SK-N-SH treated with all-trans-retinoic acid at 6 μM for 48 hours (cell line): Measurements from ENCODE around the gene LOXL3.
A peak's percentile ranks its signal among the peaks of the same experiment; 100 is the strongest.

Experiments used
- ATAC-seq: fragments of 200-7000 bp; cut with Tn5 transposase; 3 replicates; pipeline ENCODE4 v1.9.1; 2020; ENCODE audit warnings: mild to moderate bottlenecking, moderate library complexity
- ARNTL ChIP-seq: fragments of 450-650 bp; formaldehyde crosslinking; IDR thresholded peaks from 2 replicates; pipeline ENCODE4 v1.5.0; 2020; ENCODE audit warnings: low read depth, mild to moderate bottlenecking, moderate library complexity, borderline replicate concordance
- BACH2 ChIP-seq: fragments of 250-450 bp; sonication (Bioruptor Pico); IDR thresholded peaks from 2 replicates; pipeline ENCODE4 v1.9.0; 2021; ENCODE audit warnings: mild to moderate bottlenecking, borderline replicate concordance
- CSDC2 ChIP-seq: fragments of 250-450 bp; sonication (Bioruptor Pico); IDR thresholded peaks from 2 replicates; pipeline ENCODE4 v1.5.0; 2020; ENCODE audit warnings: mild to moderate bottlenecking, moderate library complexity
- ESRRG ChIP-seq: fragments of 250-450 bp; sonication (Bioruptor Pico); IDR thresholded peaks from 2 replicates; pipeline ENCODE4 v1.6.1; 2021; ENCODE audit warnings: mild to moderate bottlenecking
- GLIS3 ChIP-seq: fragments of 250-450 bp; sonication (Bioruptor Pico); IDR thresholded peaks from 2 replicates; pipeline ENCODE4 v1.5.0; 2020; ENCODE audit warnings: mild to moderate bottlenecking, moderate library complexity
- ISL1 ChIP-seq: fragments of 250-450 bp; sonication (Bioruptor Pico); IDR thresholded peaks from 2 replicates; pipeline ENCODE4 v2.1.2; 2022; ENCODE audit warnings: mild to moderate bottlenecking, moderate library complexity
- OSR1 ChIP-seq: fragments of 250-450 bp; sonication (Bioruptor Pico); IDR thresholded peaks from 2 replicates; pipeline ENCODE4 v1.8.0; 2022; ENCODE audit warnings: moderate library complexity, mild to moderate bottlenecking, inconsistent platforms
- PPARA ChIP-seq: fragments of 250-450 bp; sonication (Bioruptor Pico); IDR thresholded peaks from 2 replicates; pipeline ENCODE4 v1.5.0; 2020; ENCODE audit warnings: mild to moderate bottlenecking, borderline replicate concordance
- SNAI2 ChIP-seq: fragments of 250-450 bp; sonication (Bioruptor Pico); IDR thresholded peaks from 2 replicates; pipeline ENCODE4 v1.5.0; 2020; ENCODE audit warnings: mild to moderate bottlenecking, moderate library complexity
- TCF4 ChIP-seq: fragments of 250-450 bp; sonication (Bioruptor Pico); IDR thresholded peaks from 2 replicates; pipeline ENCODE4 v1.8.0; 2021; ENCODE audit warnings: mild to moderate bottlenecking, moderate library complexity, borderline replicate concordance
- TOX ChIP-seq: fragments of 250-450 bp; sonication (Bioruptor Pico); IDR thresholded peaks from 2 replicates; pipeline ENCODE4 v1.8.0; 2021; ENCODE audit warnings: mild to moderate bottlenecking, moderate library complexity, borderline replicate concordance
- ZC3H10 ChIP-seq: fragments of 250-450 bp; sonication (Bioruptor Pico); IDR thresholded peaks from 2 replicates; pipeline ENCODE4 v1.5.1; 2021; ENCODE audit warnings: mild to moderate bottlenecking, moderate library complexity
- ZFP3 ChIP-seq: fragments of 250-450 bp; sonication (Bioruptor Pico); IDR thresholded peaks from 2 replicates; pipeline ENCODE4 v1.5.0; 2020; ENCODE audit warnings: mild to moderate bottlenecking, moderate library complexity
- ZFP30 ChIP-seq: fragments of 450-650 bp; formaldehyde crosslinking; IDR thresholded peaks from 2 replicates; pipeline ENCODE4 v1.5.0; 2022; ENCODE audit warnings: mild to moderate bottlenecking, moderate library complexity
- ZNF565 ChIP-seq: fragments of 450-650 bp; formaldehyde crosslinking; conservative IDR thresholded peaks from 2 replicates; pipeline ENCODE4 v1.5.0; 2020; ENCODE audit warnings: low read depth, mild to moderate bottlenecking, moderate library complexity
- ZNF70 ChIP-seq: fragments of 450-650 bp; formaldehyde crosslinking; IDR thresholded peaks from 2 replicates; pipeline ENCODE4 v1.5.0; 2020; ENCODE audit warnings: mild to moderate bottlenecking, moderate library complexity
- ZNF8 ChIP-seq: fragments of 450-650 bp; formaldehyde crosslinking; IDR thresholded peaks from 2 replicates; pipeline ENCODE4 v1.5.0; 2020; ENCODE audit warnings: mild to moderate bottlenecking, moderate library complexity
- TF ChIP-seq, protein P1 (sequence below): fragments of 250-450 bp; sonication (Bioruptor Pico); IDR thresholded peaks from 2 replicates; pipeline ENCODE4 v1.8.0; 2020; ENCODE audit warnings: mild to moderate bottlenecking, moderate library complexity, borderline replicate concordance
- TF ChIP-seq, protein P2 (sequence below): fragments of 250-450 bp; sonication (Bioruptor Pico); IDR thresholded peaks from 2 replicates; pipeline ENCODE4 v1.8.0; 2021; ENCODE audit warnings: low read depth, mild to moderate bottlenecking, moderate library complexity, borderline replicate concordance
- TF ChIP-seq, protein P3 (sequence below): fragments of 250-450 bp; sonication (Bioruptor Pico); IDR thresholded peaks from 2 replicates; pipeline ENCODE4 v1.5.1; 2021; ENCODE audit warnings: mild to moderate bottlenecking, moderate library complexity
- TF ChIP-seq, protein P4 (sequence below): fragments of 250-450 bp; sonication (Bioruptor Pico); IDR thresholded peaks from 2 replicates; pipeline ENCODE4 v1.5.0; 2020; ENCODE audit warnings: mild to moderate bottlenecking, moderate library complexity
- TF ChIP-seq, protein P5 (sequence below): fragments of 250-450 bp; sonication (Bioruptor Pico); IDR thresholded peaks from 2 replicates; pipeline ENCODE4 v1.5.1; 2020; ENCODE audit warnings: low read depth, mild to moderate bottlenecking, moderate library complexity

Gene LOXL3

DNA sequence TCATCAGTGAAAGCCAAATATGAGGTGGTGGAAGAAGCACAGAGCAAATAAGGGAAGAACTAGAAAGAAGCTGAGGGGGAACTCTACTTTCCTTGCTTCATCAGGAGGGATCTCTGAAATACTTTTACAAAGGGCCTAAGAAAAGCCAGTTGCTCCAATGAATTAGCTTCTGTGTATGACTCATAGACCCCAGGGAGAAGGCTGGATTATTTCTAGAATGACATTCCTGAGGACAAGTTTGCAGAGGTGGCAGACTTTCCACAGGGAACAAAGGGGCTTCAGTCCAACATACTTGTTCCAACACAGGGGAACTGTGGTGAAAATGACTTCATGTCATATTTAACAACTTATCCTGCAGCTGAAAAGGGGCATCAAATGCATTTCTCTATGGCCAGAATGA, 29.8 kb upstream of the LOXL3 start:
- TF ChIP-seq ESRRG (no peak), ZFP3 (CRISPR knock-in tag) (no peak), ISL1 (CRISPR knock-in tag) (no peak; the same call in 1 of the 2 replicates), ZC3H10 (no peak), CSDC2 (CRISPR knock-in tag) (no peak), GLIS3 (no peak), ZFP30 (CRISPR knock-in tag) (no peak), ARNTL (CRISPR knock-in tag) (no peak), ZNF565 (CRISPR knock-in tag) (no peak), BACH2 (CRISPR knock-in tag) (no peak), OSR1 (CRISPR knock-in tag) (no peak), SNAI2 (CRISPR knock-in tag) (no peak), ZNF8 (CRISPR knock-in tag) (no peak), TCF4 (CRISPR knock-in tag) (no peak), TOX (CRISPR knock-in tag) (no peak)
- TF ChIP-seq, protein P1, sequence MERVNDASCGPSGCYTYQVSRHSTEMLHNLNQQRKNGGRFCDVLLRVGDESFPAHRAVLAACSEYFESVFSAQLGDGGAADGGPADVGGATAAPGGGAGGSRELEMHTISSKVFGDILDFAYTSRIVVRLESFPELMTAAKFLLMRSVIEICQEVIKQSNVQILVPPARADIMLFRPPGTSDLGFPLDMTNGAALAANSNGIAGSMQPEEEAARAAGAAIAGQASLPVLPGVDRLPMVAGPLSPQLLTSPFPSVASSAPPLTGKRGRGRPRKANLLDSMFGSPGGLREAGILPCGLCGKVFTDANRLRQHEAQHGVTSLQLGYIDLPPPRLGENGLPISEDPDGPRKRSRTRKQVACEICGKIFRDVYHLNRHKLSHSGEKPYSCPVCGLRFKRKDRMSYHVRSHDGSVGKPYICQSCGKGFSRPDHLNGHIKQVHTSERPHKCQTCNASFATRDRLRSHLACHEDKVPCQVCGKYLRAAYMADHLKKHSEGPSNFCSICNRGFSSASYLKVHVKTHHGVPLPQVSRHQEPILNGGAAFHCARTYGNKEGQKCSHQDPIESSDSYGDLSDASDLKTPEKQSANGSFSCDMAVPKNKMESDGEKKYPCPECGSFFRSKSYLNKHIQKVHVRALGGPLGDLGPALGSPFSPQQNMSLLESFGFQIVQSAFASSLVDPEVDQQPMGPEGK (CRISPR knock-in tag) = no peak
- TF ChIP-seq, protein P2, sequence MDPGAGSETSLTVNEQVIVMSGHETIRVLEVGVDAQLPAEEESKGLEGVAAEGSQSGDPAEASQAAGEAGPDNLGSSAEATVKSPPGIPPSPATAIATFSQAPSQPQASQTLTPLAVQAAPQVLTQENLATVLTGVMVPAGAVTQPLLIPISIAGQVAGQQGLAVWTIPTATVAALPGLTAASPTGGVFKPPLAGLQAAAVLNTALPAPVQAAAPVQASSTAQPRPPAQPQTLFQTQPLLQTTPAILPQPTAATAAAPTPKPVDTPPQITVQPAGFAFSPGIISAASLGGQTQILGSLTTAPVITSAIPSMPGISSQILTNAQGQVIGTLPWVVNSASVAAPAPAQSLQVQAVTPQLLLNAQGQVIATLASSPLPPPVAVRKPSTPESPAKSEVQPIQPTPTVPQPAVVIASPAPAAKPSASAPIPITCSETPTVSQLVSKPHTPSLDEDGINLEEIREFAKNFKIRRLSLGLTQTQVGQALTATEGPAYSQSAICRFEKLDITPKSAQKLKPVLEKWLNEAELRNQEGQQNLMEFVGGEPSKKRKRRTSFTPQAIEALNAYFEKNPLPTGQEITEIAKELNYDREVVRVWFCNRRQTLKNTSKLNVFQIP (CRISPR knock-in tag) = no peak
- TF ChIP-seq, protein P3, sequence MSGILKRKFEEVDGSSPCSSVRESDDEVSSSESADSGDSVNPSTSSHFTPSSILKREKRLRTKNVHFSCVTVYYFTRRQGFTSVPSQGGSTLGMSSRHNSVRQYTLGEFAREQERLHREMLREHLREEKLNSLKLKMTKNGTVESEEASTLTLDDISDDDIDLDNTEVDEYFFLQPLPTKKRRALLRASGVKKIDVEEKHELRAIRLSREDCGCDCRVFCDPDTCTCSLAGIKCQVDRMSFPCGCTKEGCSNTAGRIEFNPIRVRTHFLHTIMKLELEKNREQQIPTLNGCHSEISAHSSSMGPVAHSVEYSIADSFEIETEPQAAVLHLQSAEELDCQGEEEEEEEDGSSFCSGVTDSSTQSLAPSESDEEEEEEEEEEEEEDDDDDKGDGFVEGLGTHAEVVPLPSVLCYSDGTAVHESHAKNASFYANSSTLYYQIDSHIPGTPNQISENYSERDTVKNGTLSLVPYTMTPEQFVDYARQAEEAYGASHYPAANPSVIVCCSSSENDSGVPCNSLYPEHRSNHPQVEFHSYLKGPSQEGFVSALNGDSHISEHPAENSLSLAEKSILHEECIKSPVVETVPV (CRISPR knock-in tag) = no peak
- TF ChIP-seq, protein P4, sequence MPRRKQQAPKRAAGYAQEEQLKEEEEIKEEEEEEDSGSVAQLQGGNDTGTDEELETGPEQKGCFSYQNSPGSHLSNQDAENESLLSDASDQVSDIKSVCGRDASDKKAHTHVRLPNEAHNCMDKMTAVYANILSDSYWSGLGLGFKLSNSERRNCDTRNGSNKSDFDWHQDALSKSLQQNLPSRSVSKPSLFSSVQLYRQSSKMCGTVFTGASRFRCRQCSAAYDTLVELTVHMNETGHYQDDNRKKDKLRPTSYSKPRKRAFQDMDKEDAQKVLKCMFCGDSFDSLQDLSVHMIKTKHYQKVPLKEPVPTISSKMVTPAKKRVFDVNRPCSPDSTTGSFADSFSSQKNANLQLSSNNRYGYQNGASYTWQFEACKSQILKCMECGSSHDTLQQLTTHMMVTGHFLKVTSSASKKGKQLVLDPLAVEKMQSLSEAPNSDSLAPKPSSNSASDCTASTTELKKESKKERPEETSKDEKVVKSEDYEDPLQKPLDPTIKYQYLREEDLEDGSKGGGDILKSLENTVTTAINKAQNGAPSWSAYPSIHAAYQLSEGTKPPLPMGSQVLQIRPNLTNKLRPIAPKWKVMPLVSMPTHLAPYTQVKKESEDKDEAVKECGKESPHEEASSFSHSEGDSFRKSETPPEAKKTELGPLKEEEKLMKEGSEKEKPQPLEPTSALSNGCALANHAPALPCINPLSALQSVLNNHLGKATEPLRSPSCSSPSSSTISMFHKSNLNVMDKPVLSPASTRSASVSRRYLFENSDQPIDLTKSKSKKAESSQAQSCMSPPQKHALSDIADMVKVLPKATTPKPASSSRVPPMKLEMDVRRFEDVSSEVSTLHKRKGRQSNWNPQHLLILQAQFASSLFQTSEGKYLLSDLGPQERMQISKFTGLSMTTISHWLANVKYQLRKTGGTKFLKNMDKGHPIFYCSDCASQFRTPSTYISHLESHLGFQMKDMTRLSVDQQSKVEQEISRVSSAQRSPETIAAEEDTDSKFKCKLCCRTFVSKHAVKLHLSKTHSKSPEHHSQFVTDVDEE (CRISPR knock-in tag) = no peak
- TF ChIP-seq, protein P5, sequence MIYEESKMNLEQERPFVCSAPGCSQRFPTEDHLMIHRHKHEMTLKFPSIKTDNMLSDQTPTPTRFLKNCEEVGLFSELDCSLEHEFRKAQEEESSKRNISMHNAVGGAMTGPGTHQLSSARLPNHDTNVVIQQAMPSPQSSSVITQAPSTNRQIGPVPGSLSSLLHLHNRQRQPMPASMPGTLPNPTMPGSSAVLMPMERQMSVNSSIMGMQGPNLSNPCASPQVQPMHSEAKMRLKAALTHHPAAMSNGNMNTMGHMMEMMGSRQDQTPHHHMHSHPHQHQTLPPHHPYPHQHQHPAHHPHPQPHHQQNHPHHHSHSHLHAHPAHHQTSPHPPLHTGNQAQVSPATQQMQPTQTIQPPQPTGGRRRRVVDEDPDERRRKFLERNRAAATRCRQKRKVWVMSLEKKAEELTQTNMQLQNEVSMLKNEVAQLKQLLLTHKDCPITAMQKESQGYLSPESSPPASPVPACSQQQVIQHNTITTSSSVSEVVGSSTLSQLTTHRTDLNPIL = no peak
- ATAC-seq = peak; percentile 74

DNA sequence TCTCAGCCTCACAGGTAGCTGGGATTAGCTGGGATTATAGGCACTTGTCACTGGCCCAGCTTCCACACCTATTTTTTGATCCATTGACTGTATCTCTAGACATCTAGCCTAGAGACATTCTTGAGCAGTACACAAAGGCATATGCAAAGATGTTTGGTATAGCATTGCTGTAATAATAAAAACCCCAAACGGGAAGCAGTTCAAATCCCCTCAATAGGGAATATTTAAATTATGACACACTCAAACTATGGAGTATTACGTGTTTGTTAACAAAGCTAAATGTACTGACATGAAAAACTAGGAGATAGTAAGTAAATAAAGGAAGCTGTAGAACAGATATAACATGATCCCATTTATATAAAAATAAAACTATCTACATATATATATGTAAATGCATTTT, 28.4 kb upstream of the LOXL3 start:
- TF ChIP-seq SNAI2 (CRISPR knock-in tag) (no peak), TOX (CRISPR knock-in tag) (no peak), ZFP3 (CRISPR knock-in tag) (no peak), ZFP30 (CRISPR knock-in tag) (no peak), ARNTL (CRISPR knock-in tag) (no peak), GLIS3 (no peak), OSR1 (CRISPR knock-in tag) (no peak), ZNF70 (CRISPR knock-in tag) (no peak), TCF4 (CRISPR knock-in tag) (no peak), ISL1 (CRISPR knock-in tag) (no peak), PPARA (CRISPR knock-in tag) (no peak), ZNF565 (CRISPR knock-in tag) (no peak), ZC3H10 (no peak)
- TF ChIP-seq, protein P2 (CRISPR knock-in tag) = no peak
- TF ChIP-seq, protein P4 (CRISPR knock-in tag) = no peak
- no peak for ATAC-seq
